ENCODE measurements around the gene HPCAL1.

HPCAL1 gene

GRCh38 chr2:10257036-10257435 lies 45.7 kb upstream of the HPCAL1 start:
- Histone ChIP-seq H3K9me3 (ENCODE audit: insufficient read depth, low read depth, low read length) (no peaks in the 10 kb centered on the region), H4K20me1 (ENCODE audit: insufficient read depth, low read length, poor library complexity, severe bottlenecking) (no peaks in the 10 kb centered on the region), H3K9ac (ENCODE audit: low read depth, low read length, poor library complexity, severe bottlenecking) (no peak overlapping the region), H3F3A (ENCODE audit: low read depth) (no peaks in the 10 kb centered on the region), H3K79me2 (ENCODE audit: insufficient read depth, low read length) (no peaks in the 10 kb centered on the region), H3K4me3 (ENCODE audit: low read length, poor library complexity, severe bottlenecking) (no peak overlapping the region), H3K36me3 (ENCODE audit: insufficient read depth, low read length) (no peaks in the 10 kb centered on the region), H3K9me2 (replicated peaks; ENCODE audit: low read depth, low read length) (no peaks in the 10 kb centered on the region), H3K27me3 (ENCODE audit: insufficient read depth, low read length, poor library complexity, severe bottlenecking) (no peaks in the 10 kb centered on the region), H3K4me1 (ENCODE audit: insufficient read depth, low read length, poor library complexity, severe bottlenecking) (peaks cover 5% of the 10 kb centered on the region), H2AFZ (ENCODE audit: low read length) (no peak overlapping the region), H3K4me2 (ENCODE audit: low read depth, low read length, poor library complexity, severe bottlenecking) (no peak overlapping the region)
- TF ChIP-seq EZH2phosphoT487 (IDR thresholded peaks at IDR 0.05; ENCODE audit: borderline replicate concordance) (no peak), CTCF (conservative IDR thresholded peaks at IDR 0.05; ENCODE audit: low read length) (no peak)

GRCh38 chr2:10257500-10258147 lies 45.1 kb upstream of the HPCAL1 start:
- Histone ChIP-seq H3K27me3 (ENCODE audit: insufficient read depth, low read length, poor library complexity, severe bottlenecking) (no peaks in the 10 kb centered on the region), H3K9me3 (ENCODE audit: insufficient read depth, low read depth, low read length) (no peaks in the 10 kb centered on the region), H3K4me2 (ENCODE audit: low read depth, low read length, poor library complexity, severe bottlenecking) (no peak overlapping the region), H4K20me1 (ENCODE audit: insufficient read depth, low read length, poor library complexity, severe bottlenecking) (no peaks in the 10 kb centered on the region), H2AFZ (ENCODE audit: low read length) (no peak overlapping the region), H3F3A (ENCODE audit: low read depth) (no peaks in the 10 kb centered on the region), H3K36me3 (ENCODE audit: insufficient read depth, low read length) (no peaks in the 10 kb centered on the region), H3K9ac (ENCODE audit: low read depth, low read length, poor library complexity, severe bottlenecking) (no peak overlapping the region), H3K4me3 (ENCODE audit: low read length, poor library complexity, severe bottlenecking) (no peak overlapping the region), H3K79me2 (ENCODE audit: insufficient read depth, low read length) (no peaks in the 10 kb centered on the region), H3K9me2 (replicated peaks; ENCODE audit: low read depth, low read length) (no peaks in the 10 kb centered on the region), H3K4me1 (ENCODE audit: insufficient read depth, low read length, poor library complexity, severe bottlenecking) (peaks cover 2% of the 10 kb centered on the region)
- no peak for TF ChIP-seq EZH2phosphoT487 (IDR thresholded peaks at IDR 0.05; ENCODE audit: borderline replicate concordance)
- no peak for TF ChIP-seq CTCF (conservative IDR thresholded peaks at IDR 0.05; ENCODE audit: low read length)

DNA sequence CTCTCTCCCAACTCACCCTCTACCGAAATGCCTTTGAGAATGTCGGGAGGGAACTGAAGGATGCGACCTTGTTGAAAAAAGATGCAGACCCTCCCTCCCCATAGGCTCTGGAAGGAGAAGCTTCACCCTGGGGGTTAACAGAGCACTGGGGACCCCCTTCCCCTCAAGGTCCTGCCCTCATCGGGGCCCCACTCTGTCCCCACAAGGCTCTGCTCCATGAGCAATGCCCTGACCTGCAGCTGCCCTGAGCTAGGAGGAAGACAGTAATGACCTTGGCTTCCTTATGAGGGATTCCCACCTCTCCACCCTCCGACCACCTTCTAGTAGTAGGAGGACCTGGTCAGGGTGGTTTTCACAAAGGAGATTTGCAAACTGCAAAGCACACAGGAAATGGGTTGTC lies 44.4 kb upstream of the HPCAL1 start:
- TF ChIP-seq CTCF (conservative IDR thresholded peaks at IDR 0.05; ENCODE audit: low read length) (no peak), EZH2phosphoT487 (IDR thresholded peaks at IDR 0.05; ENCODE audit: borderline replicate concordance) (no peak)
- Histone ChIP-seq H4K20me1 (ENCODE audit: insufficient read depth, low read length, poor library complexity, severe bottlenecking) (no peaks in the 10 kb centered on the region), H3K9ac (ENCODE audit: low read depth, low read length, poor library complexity, severe bottlenecking) (no peak overlapping the region), H3K27me3 (ENCODE audit: insufficient read depth, low read length, poor library complexity, severe bottlenecking) (no peaks in the 10 kb centered on the region), H3K36me3 (ENCODE audit: insufficient read depth, low read length) (no peaks in the 10 kb centered on the region), H3K4me2 (ENCODE audit: low read depth, low read length, poor library complexity, severe bottlenecking) (no peak overlapping the region), H2AFZ (ENCODE audit: low read length) (no peak overlapping the region), H3K9me2 (replicated peaks; ENCODE audit: low read depth, low read length) (no peaks in the 10 kb centered on the region), H3K79me2 (ENCODE audit: insufficient read depth, low read length) (no peaks in the 10 kb centered on the region), H3K9me3 (ENCODE audit: insufficient read depth, low read depth, low read length) (no peaks in the 10 kb centered on the region), H3K4me1 (ENCODE audit: insufficient read depth, low read length, poor library complexity, severe bottlenecking) (no peaks in the 10 kb centered on the region), H3K4me3 (ENCODE audit: low read length, poor library complexity, severe bottlenecking) (no peak overlapping the region), H3F3A (ENCODE audit: low read depth) (no peaks in the 10 kb centered on the region)

Measured in Loucy (cell line).